Brain microvascular endothelial cell (primary cell): Measurements from ENCODE around the gene FAM9A.

ENCODE experiments used
- DNase-seq: peaks from one replicate; pipeline ENCODE4 v3.0.0-alpha.2; 2020
- H3K27ac ChIP-seq: fragments of 250-450 bp; sonication (Bioruptor Pico); 2 replicates; pipeline ENCODE4 v1.5.1; 2020; ENCODE audit warnings: mild to moderate bottlenecking, moderate library complexity
- H3K27me3 ChIP-seq: fragments of 250-450 bp; sonication (Bioruptor Pico); replicated peaks from 2 replicates; pipeline ENCODE4 v1.5.1; 2020; ENCODE audit warnings: mild to moderate bottlenecking
- H3K36me3 ChIP-seq: fragments of 250-450 bp; sonication (Bioruptor Pico); replicated peaks from 2 replicates; pipeline ENCODE4 v1.5.1; 2020; ENCODE audit warnings: mild to moderate bottlenecking
- H3K4me3 ChIP-seq: 2 replicates; pipeline ENCODE4 v1.5.1; 2011; ENCODE audit warnings: low read depth, mild to moderate bottlenecking, control low read depth, low read length, moderate library complexity
- in situ Hi-C: cut with HindIII; loops from 2 replicates; pipeline ENCODE4 v1.10.0; 2017; ENCODE audit warnings: low sequenced_read_pairs, low pct_ligation_motif_present
- TF ChIP-seq, protein P1 (sequence below): IDR thresholded peaks from 2 replicates; pipeline ENCODE4 v1.5.1; 2011; ENCODE audit warnings: low read depth, mild to moderate bottlenecking, moderate library complexity, low read length, control low read depth, inconsistent platforms; ENCODE audit errors: missing control alignments

The FAM9A gene

GRCh38 chrX:8815460-8816065 is 14.4 kb upstream of the FAM9A start:
- DNase-seq = peak; percentile 52

GRCh38 chrX:8813036-8813435 is 11.9 kb upstream of the FAM9A start:
- Histone ChIP-seq H3K27me3 (no peaks in the 10 kb centered on the region), H3K27ac (no peak overlapping the region), H3K36me3 (no peaks in the 10 kb centered on the region), H3K4me3 (no peak overlapping the region)
- in situ Hi-C loops = no loop called here
- TF ChIP-seq, protein P1, sequence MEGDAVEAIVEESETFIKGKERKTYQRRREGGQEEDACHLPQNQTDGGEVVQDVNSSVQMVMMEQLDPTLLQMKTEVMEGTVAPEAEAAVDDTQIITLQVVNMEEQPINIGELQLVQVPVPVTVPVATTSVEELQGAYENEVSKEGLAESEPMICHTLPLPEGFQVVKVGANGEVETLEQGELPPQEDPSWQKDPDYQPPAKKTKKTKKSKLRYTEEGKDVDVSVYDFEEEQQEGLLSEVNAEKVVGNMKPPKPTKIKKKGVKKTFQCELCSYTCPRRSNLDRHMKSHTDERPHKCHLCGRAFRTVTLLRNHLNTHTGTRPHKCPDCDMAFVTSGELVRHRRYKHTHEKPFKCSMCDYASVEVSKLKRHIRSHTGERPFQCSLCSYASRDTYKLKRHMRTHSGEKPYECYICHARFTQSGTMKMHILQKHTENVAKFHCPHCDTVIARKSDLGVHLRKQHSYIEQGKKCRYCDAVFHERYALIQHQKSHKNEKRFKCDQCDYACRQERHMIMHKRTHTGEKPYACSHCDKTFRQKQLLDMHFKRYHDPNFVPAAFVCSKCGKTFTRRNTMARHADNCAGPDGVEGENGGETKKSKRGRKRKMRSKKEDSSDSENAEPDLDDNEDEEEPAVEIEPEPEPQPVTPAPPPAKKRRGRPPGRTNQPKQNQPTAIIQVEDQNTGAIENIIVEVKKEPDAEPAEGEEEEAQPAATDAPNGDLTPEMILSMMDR = no peak
- no peak for DNase-seq

More at GRCh38 chrX:8815460-8816065, 14.4 kb upstream of the FAM9A start:
- H3K4me3 ChIP-seq = no peak overlapping the region
- in situ Hi-C loops = no loop called here
- TF ChIP-seq, protein P1 = peak; percentile 79
- no peaks in the 10 kb centered on the region for H3K27me3 ChIP-seq
- H3K27ac ChIP-seq = no peak overlapping the region
- H3K36me3 ChIP-seq = no peaks in the 10 kb centered on the region

DNA sequence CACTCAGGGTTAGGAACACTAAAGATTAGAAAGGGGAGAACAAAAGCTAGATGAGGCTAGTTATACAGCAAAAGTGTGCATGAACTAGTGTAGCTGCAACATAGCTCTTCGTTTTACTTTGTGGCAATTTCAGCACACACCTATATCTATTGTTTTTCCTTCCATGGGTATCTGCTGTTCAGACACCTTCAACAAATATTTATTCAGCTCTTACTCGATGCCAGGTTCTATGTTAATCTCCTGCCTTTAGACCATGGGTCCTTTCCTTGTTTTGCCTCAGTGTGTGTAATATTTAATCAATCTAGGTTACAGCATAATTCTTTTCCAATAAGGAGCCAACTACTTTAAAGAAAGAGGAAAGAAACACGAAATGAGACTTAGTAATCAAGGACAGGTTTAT is 10.4 kb upstream of the FAM9A start:
- Histone ChIP-seq H3K27ac (no peak overlapping the region), H3K4me3 (no peak overlapping the region), H3K36me3 (no peaks in the 10 kb centered on the region), H3K27me3 (no peaks in the 10 kb centered on the region)
- DNase-seq = no peak
- TF ChIP-seq, protein P1 = no peak
- in situ Hi-C loops = no loop called here

DNA sequence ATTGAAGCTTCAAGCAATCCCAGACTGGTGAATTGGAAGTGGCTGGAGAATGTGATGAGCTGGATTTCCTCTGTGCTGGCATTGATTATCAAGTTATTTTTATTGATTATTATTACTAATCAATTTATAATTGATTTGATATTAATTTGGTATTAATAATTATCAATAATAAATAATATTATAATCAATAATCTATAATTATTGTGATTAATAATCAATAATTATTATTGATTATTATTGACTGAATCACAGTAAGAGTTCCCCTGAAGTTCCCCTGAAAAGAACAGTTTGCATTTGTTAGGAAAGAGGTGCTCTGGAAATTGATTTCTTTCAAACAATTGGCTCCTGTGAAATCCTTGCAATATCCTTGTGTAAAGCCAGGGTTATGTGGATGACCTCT is 7.5 kb upstream of the FAM9A start:
- in situ Hi-C loops = no loop called here
- Histone ChIP-seq H3K27me3 (no peaks in the 10 kb centered on the region), H3K27ac (no peak overlapping the region), H3K36me3 (no peaks in the 10 kb centered on the region), H3K4me3 (no peak overlapping the region)
- DNase-seq = no peak
- TF ChIP-seq, protein P1 = no peak

DNA sequence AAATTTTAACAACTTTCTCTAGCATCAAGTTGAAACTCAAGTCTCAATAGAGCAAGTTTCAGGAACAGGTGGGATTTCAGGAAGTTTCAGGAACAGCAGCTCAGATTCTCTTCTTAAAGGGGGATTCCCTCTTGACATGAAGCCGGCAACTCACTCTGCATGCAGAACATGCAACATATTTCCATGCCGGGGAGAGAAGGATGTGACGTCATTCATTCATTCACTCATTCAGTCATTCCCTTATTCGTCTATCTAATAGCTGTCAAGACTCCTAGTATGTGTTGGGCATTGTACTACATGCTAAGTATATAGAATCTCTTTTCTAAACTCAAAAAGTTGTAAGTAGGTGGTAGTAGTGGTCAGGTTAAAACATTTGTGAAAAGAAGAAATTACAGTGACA is 4.8 kb upstream of the FAM9A start:
- no peaks in the 10 kb centered on the region for H3K27me3 ChIP-seq
- in situ Hi-C loops = no loop called here
- H3K4me3 ChIP-seq = no peak overlapping the region

More for the DNA sequence above, 4.8 kb upstream of the FAM9A start:
- H3K27ac ChIP-seq = no peak overlapping the region
- no peaks in the 10 kb centered on the region for H3K36me3 ChIP-seq
- TF ChIP-seq, protein P1 = no peak
- DNase-seq = no peak
